Fibroblast of peridontal ligament (primary cell): ENCODE data around the gene ISG20.
"Not testable (repeated sequence)": the region's sequence is repeated elsewhere in the genome, so short reads cannot be mapped to it uniquely, and the experiment has no call there.

Experiments
- DNase-seq: peaks from one replicate; pipeline ENCODE4 v3.0.0-alpha.2; 2010; ENCODE audit errors: extremely low read depth

Gene ISG20

GRCh38 chr15:88618686-88619085, 20.1 kb upstream of the ISG20 start:
- no peak for DNase-seq

- no peak for DNase-seq
Observed at GRCh38 chr15:88619796-88620195, 19.0 kb upstream of the ISG20 start.

GRCh38 chr15:88620995-88621772, 17.6 kb upstream of the ISG20 start, which contains the start of gene AEN:
Gene AEN, plus strand, starts transcription at chr15:88621340. Its CDS starts 4,870 bp downstream, at chr15:88626210.
- DNase-seq = peak; percentile 93

GRCh38 chr15:88621789-88622604, 16.8 kb upstream of the ISG20 start:
- DNase-seq = peak; percentile 51

- DNase-seq = no peak
Observed at GRCh38 chr15:88622605-88622975, 16.2 kb upstream of the ISG20 start.

GRCh38 chr15:88623061-88623460, 15.8 kb upstream of the ISG20 start:
- DNase-seq = peak; percentile 60

GRCh38 chr15:88623632-88624031, 15.2 kb upstream of the ISG20 start:
- DNase-seq = no peak

GRCh38 chr15:88624156-88624970, 14.5 kb upstream of the ISG20 start:
- DNase-seq = peak; percentile 58

GRCh38 chr15:88624971-88625490, 13.8 kb upstream of the ISG20 start:
- peak; percentile 37 for DNase-seq

- DNase-seq = no peak
Observed at GRCh38 chr15:88625943-88626741, 12.7 kb upstream of the ISG20 start.

- no peak for DNase-seq
Observed at GRCh38 chr15:88627463-88627862, 11.4 kb upstream of the ISG20 start.

- DNase-seq = no peak
Observed at GRCh38 chr15:88628018-88628654, 10.7 kb upstream of the ISG20 start.

- no peak for DNase-seq
Observed at GRCh38 chr15:88629071-88629470, 9.7 kb upstream of the ISG20 start.

- DNase-seq = no peak
Observed at GRCh38 chr15:88630141-88630721, 8.6 kb upstream of the ISG20 start.

- no peak for DNase-seq
Observed at GRCh38 chr15:88630798-88631463, 7.9 kb upstream of the ISG20 start.

GRCh38 chr15:88631464-88632028, 7.3 kb upstream of the ISG20 start:
- DNase-seq = no peak

- not testable (repeated sequence) for DNase-seq
Observed at GRCh38 chr15:88632797-88633196, 6.0 kb upstream of the ISG20 start.

- no peak for DNase-seq
Observed at GRCh38 chr15:88634449-88634848, 4.4 kb upstream of the ISG20 start.

- DNase-seq = peak; percentile 25
Observed at GRCh38 chr15:88635318-88635717, 3.5 kb upstream of the ISG20 start.
